ENCODE data around the gene TRIM63.

TRIM63 gene

DNA sequence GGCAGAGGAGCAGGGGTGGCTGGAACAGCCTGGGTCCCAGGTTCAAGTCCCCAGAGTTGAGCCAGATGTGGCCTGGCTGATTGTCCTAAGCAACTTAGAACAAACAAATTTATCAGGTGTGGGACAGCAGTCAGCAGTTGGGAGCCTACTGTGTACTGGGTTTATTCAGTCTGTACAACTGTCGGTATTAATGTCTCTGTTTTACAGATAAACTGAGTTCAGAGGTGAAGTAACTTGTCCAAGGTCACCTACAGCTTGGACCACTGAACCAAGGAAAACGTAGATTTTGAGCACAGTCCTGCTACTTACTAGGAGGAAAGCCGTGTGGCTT lies 14.6 kb upstream of the TRIM63 start:
- POLR2A ChIA-PET: no interaction called here
- Histone ChIP-seq H3K9me3 (ENCODE audit: control insufficient read depth, insufficient read depth, low read depth, low read length) (no peaks in the 10 kb centered on the region), H3K36me3 (ENCODE audit: control insufficient read depth in 2 of 2, insufficient read depth in 1 of 2, low read length in 2 of 2) (no peaks in the 10 kb centered on the region), H3K4me1 (ENCODE audit: control insufficient read depth, insufficient read depth, low read length) (no peaks in the 10 kb centered on the region), H3K4me3 (ENCODE audit: low read depth, low read length) (no peak overlapping the region), H3K27ac (ENCODE audit: extremely low read depth, low read depth, low read length) (no peak overlapping the region)
- CTCF ChIA-PET: no interaction called here
- TF ChIP-seq KLF8 (tag by site-specific recombination; IDR thresholded peaks at IDR 0.05) (no peak), ZNF23 (tag by site-specific recombination; IDR thresholded peaks at IDR 0.05; ENCODE audit: borderline replicate concordance) (no peak), ZNF416 (tag by site-specific recombination; IDR thresholded peaks at IDR 0.05) (no peak), ZNF341 (tag by site-specific recombination; IDR thresholded peaks at IDR 0.05; ENCODE audit: low read depth) (no peak), ZFP69B (tag by site-specific recombination; IDR thresholded peaks at IDR 0.05) (no peak), ZNF138 (tag by site-specific recombination; IDR thresholded peaks at IDR 0.05; ENCODE audit: borderline replicate concordance) (no peak), TCF7L2 (IDR thresholded peaks at IDR 0.05; ENCODE audit: borderline replicate concordance, low read depth, low read length) (no peak), ZNF501 (tag by site-specific recombination; IDR thresholded peaks at IDR 0.05) (no peak), ZNF792 (tag by site-specific recombination; IDR thresholded peaks at IDR 0.05) (no peak), ZNF561 (tag by site-specific recombination; IDR thresholded peaks at IDR 0.05; ENCODE audit: borderline replicate concordance) (no peak), ZNF776 (tag by site-specific recombination; IDR thresholded peaks at IDR 0.05; ENCODE audit: borderline replicate concordance) (no peak), ZNF133 (tag by site-specific recombination; IDR thresholded peaks at IDR 0.05) (no peak), ZNF768 (tag by site-specific recombination; IDR thresholded peaks at IDR 0.05) (no peak), ZNF544 (tag by site-specific recombination; IDR thresholded peaks at IDR 0.05) (no peak)
- TF ChIP-seq, protein P1, sequence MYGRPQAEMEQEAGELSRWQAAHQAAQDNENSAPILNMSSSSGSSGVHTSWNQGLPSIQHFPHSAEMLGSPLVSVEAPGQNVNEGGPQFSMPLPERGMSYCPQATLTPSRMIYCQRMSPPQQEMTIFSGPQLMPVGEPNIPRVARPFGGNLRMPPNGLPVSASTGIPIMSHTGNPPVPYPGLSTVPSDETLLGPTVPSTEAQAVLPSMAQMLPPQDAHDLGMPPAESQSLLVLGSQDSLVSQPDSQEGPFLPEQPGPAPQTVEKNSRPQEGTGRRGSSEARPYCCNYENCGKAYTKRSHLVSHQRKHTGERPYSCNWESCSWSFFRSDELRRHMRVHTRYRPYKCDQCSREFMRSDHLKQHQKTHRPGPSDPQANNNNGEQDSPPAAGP (tag by site-specific recombination; IDR thresholded peaks at IDR 0.05): no peak
- TF ChIP-seq, protein P2, sequence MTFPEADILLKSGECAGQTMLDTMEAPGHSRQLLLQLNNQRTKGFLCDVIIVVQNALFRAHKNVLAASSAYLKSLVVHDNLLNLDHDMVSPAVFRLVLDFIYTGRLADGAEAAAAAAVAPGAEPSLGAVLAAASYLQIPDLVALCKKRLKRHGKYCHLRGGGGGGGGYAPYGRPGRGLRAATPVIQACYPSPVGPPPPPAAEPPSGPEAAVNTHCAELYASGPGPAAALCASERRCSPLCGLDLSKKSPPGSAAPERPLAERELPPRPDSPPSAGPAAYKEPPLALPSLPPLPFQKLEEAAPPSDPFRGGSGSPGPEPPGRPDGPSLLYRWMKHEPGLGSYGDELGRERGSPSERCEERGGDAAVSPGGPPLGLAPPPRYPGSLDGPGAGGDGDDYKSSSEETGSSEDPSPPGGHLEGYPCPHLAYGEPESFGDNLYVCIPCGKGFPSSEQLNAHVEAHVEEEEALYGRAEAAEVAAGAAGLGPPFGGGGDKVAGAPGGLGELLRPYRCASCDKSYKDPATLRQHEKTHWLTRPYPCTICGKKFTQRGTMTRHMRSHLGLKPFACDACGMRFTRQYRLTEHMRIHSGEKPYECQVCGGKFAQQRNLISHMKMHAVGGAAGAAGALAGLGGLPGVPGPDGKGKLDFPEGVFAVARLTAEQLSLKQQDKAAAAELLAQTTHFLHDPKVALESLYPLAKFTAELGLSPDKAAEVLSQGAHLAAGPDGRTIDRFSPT (tag by site-specific recombination; IDR thresholded peaks at IDR 0.05): no peak
- TF ChIP-seq, protein P3, sequence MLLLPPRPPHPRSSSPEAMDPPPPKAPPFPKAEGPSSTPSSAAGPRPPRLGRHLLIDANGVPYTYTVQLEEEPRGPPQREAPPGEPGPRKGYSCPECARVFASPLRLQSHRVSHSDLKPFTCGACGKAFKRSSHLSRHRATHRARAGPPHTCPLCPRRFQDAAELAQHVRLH (tag by site-specific recombination; IDR thresholded peaks at IDR 0.05): no peak
- TF ChIP-seq, protein P4, sequence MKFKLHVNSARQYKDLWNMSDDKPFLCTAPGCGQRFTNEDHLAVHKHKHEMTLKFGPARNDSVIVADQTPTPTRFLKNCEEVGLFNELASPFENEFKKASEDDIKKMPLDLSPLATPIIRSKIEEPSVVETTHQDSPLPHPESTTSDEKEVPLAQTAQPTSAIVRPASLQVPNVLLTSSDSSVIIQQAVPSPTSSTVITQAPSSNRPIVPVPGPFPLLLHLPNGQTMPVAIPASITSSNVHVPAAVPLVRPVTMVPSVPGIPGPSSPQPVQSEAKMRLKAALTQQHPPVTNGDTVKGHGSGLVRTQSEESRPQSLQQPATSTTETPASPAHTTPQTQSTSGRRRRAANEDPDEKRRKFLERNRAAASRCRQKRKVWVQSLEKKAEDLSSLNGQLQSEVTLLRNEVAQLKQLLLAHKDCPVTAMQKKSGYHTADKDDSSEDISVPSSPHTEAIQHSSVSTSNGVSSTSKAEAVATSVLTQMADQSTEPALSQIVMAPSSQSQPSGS (tag by site-specific recombination; IDR thresholded peaks at IDR 0.05; ENCODE audit: low read depth): no peak

DNA sequence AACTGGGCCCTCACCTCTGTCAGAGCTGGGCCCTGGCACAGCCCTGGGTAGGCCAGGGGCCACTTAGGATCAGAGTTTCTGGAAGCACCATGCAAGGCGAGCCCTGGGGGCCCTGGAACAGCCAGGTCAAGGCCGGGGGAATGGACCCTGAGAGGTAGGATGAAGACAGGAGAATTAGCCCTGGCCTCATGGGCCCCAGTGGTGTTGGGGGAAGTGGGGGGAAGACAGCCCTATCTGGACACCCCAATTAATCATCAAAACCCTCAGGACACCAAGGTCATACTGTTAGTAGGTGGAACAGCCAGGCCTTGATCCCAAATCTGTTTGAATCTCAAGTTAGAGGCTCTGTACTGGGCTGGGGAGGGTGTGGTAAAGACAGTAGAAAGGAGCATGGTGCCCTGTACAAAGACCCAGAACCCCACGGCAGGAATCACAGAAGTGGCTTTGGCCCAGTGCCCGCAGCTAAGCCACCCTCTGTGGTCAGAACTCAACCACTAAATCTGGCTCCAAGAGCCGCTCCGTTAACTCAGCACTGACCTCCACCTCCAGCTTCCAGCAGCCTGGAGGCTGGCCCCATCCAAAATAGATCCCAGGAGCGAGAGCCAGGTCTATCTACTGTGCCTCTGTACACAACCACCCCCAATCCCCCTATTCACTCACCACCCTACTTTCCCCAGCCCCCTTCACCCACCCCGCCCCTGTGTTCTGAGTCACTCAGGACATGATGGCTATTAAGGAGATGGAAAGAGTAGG lies 14.0 kb upstream of the TRIM63 start:
- Histone ChIP-seq H3K4me3 (ENCODE audit: low read depth, low read length) (no peak overlapping the region), H3K9me3 (ENCODE audit: control insufficient read depth, insufficient read depth, low read depth, low read length) (no peaks in the 10 kb centered on the region), H3K27ac (ENCODE audit: extremely low read depth, low read depth, low read length) (no peak overlapping the region), H3K36me3 (ENCODE audit: control insufficient read depth in 2 of 2, insufficient read depth in 1 of 2, low read length in 2 of 2) (no peaks in the 10 kb centered on the region), H3K4me1 (ENCODE audit: control insufficient read depth, insufficient read depth, low read length) (no peaks in the 10 kb centered on the region)
- peak; percentile 68 for TF ChIP-seq ZNF341 (tag by site-specific recombination; IDR thresholded peaks at IDR 0.05; ENCODE audit: low read depth)
- no peak for TF ChIP-seq ZNF112 (tag by site-specific recombination; IDR thresholded peaks at IDR 0.05)
- peak; percentile 42; the same call in 1 of the 2 replicates for TF ChIP-seq EGR2 (tag by site-specific recombination; IDR thresholded peaks at IDR 0.05; ENCODE audit: low read depth)
- peak; percentile 33; the same call in 1 of the 2 replicates for TF ChIP-seq ZFHX2 (tag by site-specific recombination; conservative IDR thresholded peaks at IDR 0.05)
- ChIA-PET CTCF (no interaction called here), POLR2A (no interaction called here)
